Pancreas (tissue), 10 donors: ENCODE measurements around the gene APBB1IP. TPM values are rescaled to one million over a fixed set of nuclear protein-coding genes. Genes with fewer than 3 reads are reported as not detected.

Experiments
- ATAC-seq, 4 donors: fragments of 200-7000 bp; cut with Tn5 transposase; one replicate each; pipeline versions ENCODE4 v1.8.0 to v1.9.1; 2020; ENCODE audit warnings: mild to moderate bottlenecking in 4 of 4, moderate library complexity in 4 of 4
- DNase-seq, 6 donors: peaks; one replicate each; pipeline ENCODE4 v3.0.0-alpha.2; 2020
- FAIRE-seq: peaks from 2 replicates; lab custom pipeline; 2012; peaks lifted over from hg19 to GRCh38; lab: Jason Lieb, UNC
- H3K27ac ChIP-seq, 4 donors: fragments of 200-600 bp; sonication (generic); 1 replicate in 3 of 4; 2 replicates in 1 of 4; pipeline versions ENCODE4 v1.5.0 to v1.8.0; 2020
- H3K27me3 ChIP-seq, 4 donors: fragments of 200-600 bp; one replicate each; pipeline ENCODE4 v1.8.0; 2021
- H3K36me3 ChIP-seq, 3 donors: fragments of 200-600 bp; sonication (generic) in 1 of 3; one replicate each; pipeline versions ENCODE4 v1.5.0 to v1.8.0; 2020 to 2021
- H3K4me1 ChIP-seq, 3 donors: fragments of 200-600 bp; one replicate each; pipeline ENCODE4 v1.8.0; 2021
- H3K4me3 ChIP-seq, 4 donors: fragments of 200-600 bp; sonication (generic) in 2 of 4; one replicate each; pipeline versions ENCODE4 v1.5.0 to v1.8.0; 2020 to 2021
- H3K9me3 ChIP-seq, 4 donors: fragments of 200-600 bp; one replicate each; pipeline ENCODE4 v1.8.0; 2021
- CTCF ChIP-seq, 4 donors: fragments of 200-600 bp; sonication (generic) in 3 of 4; IDR thresholded peaks; one replicate each; pipeline versions ENCODE4 v1.5.0 to v1.8.0; 2021; ENCODE audit warnings: antibody characterized with exemption in 4 of 4
- WGBS, 2 donors: extraction: QIAGEN DNeasy Blood & Tissue Kit; methylation state at CpG; one replicate each; pipeline ENCODE4 v1.1.7; 2013; 5-methylcytosine and 5-hydroxymethylcytosine counted together
- intact Hi-C, 3 donors: fragments of 100-400 bp; cut with DNase I; formaldehyde crosslinking; loops; one replicate each; pipeline versions ENCODE4 v1.11.1 to v1.14.2; 2022
- polyA plus RNA-seq, 2 donors: library from polyadenylated mRNA; stranded (reverse); fragments of 200-250 nt; gene quantifications; one replicate each; pipeline ENCODE4 v1.2.3, GENCODE V29; 2013
- total RNA-seq, 6 donors: library from RNA; stranded (reverse); fragmentation: NEBNext Ultra II Directional in 4 of 6; extraction: Animal tissue kit (Norgen Biotek cat#: 25700) in 4 of 6; gene quantifications; one replicate each; pipeline versions ENCODE4 v1.2.1 to v1.2.4, GENCODE V29; 2021 to 2023
- donor health status: healthy with polysubstance abuse.
- donor health status: DM: no; HTN: no; CAD: no; lungs with moderate emphysema.
- donor health status: DM: no; HTN: no; CAD: no.
- donor health status: control.
- donor health status: control.
- donor health status: Bipolar disorder and iron deficiency.
- donor health status: DM: yes; HTN: yes; CAD: no.
- donor health status: DM: no; HTN: no; CAD: no.
- donor health status: DM: no; HTN: no; CAD: no.
- donor health status: DM: yes; HTN: yes; CAD: no.

APBB1IP gene
- total and polyA plus RNA-seq, 8 donors: 0.93 to 12.3 (median 2.2) TPM

DNA sequence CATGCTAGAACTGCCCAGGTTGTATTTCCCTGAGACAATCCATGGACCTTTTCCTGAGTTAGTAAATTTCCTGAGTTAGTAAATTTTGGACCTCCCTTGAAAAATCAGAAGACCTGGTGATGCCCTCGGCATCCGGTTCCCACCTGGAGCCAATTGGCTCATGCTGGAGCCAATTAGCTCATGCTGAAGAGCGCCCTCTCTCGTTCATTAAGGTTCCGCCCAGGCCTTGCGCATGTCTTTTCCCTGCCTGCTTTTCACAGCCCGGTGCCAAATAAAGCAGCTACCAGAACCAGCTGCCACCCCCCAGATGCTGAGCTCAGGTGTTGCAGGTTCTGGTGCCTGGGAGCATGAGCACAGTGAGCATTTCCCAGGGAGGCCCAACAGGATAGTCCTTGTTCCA lies 96.2 kb downstream of the APBB1IP start:
- WGBS, 2 donors: 61 to 72% methylated on average over 7 of the region's 7 CpGs
- Histone ChIP-seq H3K4me1 (no peaks in the 10 kb centered on the region), H3K36me3 (no peaks in the 10 kb centered on the region), H3K27me3 (no peaks in the 10 kb centered on the region), H3K27ac (no peak overlapping the region), H3K9me3 (no peaks in the 10 kb centered on the region), H3K4me3 (no peak overlapping the region)
- no peak for DNase-seq
- no peak for ATAC-seq
- intact Hi-C loops: no loop called here
- FAIRE-seq: no peak
- TF ChIP-seq CTCF (IDR thresholded peaks at IDR 0.05): no peak

DNA sequence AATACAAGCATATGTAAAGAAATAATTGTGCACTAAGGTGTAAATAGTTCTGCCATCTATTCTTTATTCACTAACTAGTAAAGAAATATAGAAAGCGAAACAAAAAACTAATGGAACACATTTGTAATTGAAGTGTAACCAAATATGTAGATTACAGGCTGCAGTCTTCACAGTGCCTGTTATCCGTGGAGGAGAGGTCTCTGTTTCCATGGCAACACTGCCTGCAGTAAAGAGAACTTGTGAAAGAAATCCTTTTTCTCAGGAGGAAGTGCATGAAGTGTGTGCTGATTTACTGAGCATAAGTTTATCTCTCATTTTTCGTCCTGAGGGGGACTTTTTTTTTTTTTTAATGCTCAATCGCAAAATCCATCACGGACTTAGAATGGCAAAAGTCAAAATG lies 102.5 kb downstream of the APBB1IP start:
- no peak overlapping the region for H3K27ac ChIP-seq
- no peaks in the 10 kb centered on the region for H3K9me3 ChIP-seq
- H3K27me3 ChIP-seq: no peaks in the 10 kb centered on the region
- intact Hi-C loops: no loop called here
- no peak for ATAC-seq
- no peaks in the 10 kb centered on the region for H3K36me3 ChIP-seq
- H3K4me1 ChIP-seq: no peaks in the 10 kb centered on the region
- no peak for TF ChIP-seq CTCF (IDR thresholded peaks at IDR 0.05)
- no peak for FAIRE-seq
- WGBS, 2 donors: 20 to 32% methylated on average over 5 of the region's 5 CpGs
- no peak overlapping the region for H3K4me3 ChIP-seq
- DNase-seq: no peak

DNA sequence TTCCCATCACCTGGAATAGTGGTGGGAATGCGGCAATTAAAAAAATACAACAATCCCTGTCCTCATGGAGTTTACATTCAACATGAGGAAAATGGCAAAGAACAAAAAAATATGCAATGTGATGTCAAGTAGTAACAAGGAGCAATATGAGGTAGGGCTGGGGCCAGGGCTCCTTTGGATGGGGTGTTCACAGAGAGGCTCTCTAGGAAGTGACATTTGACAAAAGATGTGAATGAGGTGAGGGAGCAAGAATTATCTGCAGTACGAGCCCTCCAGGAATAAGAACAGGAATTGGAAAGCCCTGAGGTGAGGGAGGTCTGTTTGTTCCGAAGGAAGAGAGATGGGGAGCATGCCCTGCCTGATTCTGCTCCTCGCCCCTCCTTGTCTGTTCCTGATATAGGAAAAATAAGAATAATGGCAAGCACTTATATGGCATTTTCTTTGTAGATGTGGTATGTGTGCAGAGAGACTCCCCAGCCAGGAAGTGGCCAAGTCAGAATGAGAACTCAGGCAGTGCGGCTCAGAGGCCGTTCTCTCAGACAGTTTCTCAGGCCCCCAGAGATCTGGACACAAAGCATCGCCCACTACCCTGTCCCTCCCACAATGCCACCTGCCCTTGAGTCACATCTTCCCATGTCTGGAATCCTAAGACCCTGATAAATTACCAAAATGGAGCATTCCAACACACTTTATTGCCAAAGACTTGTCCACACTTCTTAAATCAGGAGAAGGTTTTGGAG lies 105.6 kb downstream of the APBB1IP start:
- Histone ChIP-seq H3K4me3 (no peak overlapping the region), H3K9me3 (no peaks in the 10 kb centered on the region), H3K27ac (no peak overlapping the region), H3K4me1 (no peaks in the 10 kb centered on the region), H3K36me3 (no peaks in the 10 kb centered on the region), H3K27me3 (no peaks in the 10 kb centered on the region)
- ATAC-seq (no peak), DNase-seq (no peak), FAIRE-seq (no peak)
- no peak for TF ChIP-seq CTCF (IDR thresholded peaks at IDR 0.05)
- 71 to 74% methylated on average over 7 of the region's 7 CpGs for WGBS, 2 donors
- intact Hi-C loops: no loop called here

- DNase-seq (no peak), FAIRE-seq (no peak), ATAC-seq (no peak)
- Histone ChIP-seq H3K36me3 (no peaks in the 10 kb centered on the region), H3K4me1 (no peaks in the 10 kb centered on the region), H3K27ac (no peak overlapping the region), H3K27me3 (no peaks in the 10 kb centered on the region), H3K4me3 (no peak overlapping the region), H3K9me3 (no peaks in the 10 kb centered on the region)
- TF ChIP-seq CTCF (IDR thresholded peaks at IDR 0.05): no peak
- intact Hi-C loops: no loop called here
These were observed 106.8 kb downstream of the APBB1IP start for GRCh38 chr10:26544932-26545331.

- no peaks in the 10 kb centered on the region for H3K27me3 ChIP-seq
- H3K27ac ChIP-seq: no peak overlapping the region
- no peak for DNase-seq
- 69 to 81% methylated on average over 15 of the region's 15 CpGs for WGBS, 2 donors
- H3K9me3 ChIP-seq: no peaks in the 10 kb centered on the region
- no peak for FAIRE-seq
- ATAC-seq: no peak
- no peaks in the 10 kb centered on the region for H3K36me3 ChIP-seq
- H3K4me3 ChIP-seq: no peak overlapping the region
- TF ChIP-seq CTCF (IDR thresholded peaks at IDR 0.05): no peak
- intact Hi-C loops: loop anchor here in 2 of 3 donors (10.0 kb wide), 2 partner anchors 216 to 676 kb away; no protein-coding TSS in a partner anchor
- H3K4me1 ChIP-seq: peaks cover 0 to 2% (median 0%) of the 10 kb centered on the region in 3 donors
These were observed 112.8 kb downstream of the APBB1IP start for GRCh38 chr10:26550774-26551526.
